ENCODE data around the gene PDZD2.

GRCh38 chr5:32043105-32043504 lies 404.2 kb downstream of the PDZD2 start:
- no peak for TF ChIP-seq CTCF (conservative IDR thresholded peaks at IDR 0.05)
- TF ChIP-seq EZH2 (IDR thresholded peaks at IDR 0.05; ENCODE audit: low read depth) = no peak

All from PC-9 (cell line).